GM12878 (cell line): ENCODE data around the gene TMED7. TPM values are rescaled to one million over a fixed set of nuclear protein-coding genes. Genes with fewer than 3 reads are reported as not detected.

ENCODE experiments used
- ATAC-seq: fragments of 200-7000 bp; cut with Tn5 transposase; 3 replicates; pipeline ENCODE4 v1.9.1; 2020; ENCODE audit warnings: mild to moderate bottlenecking, moderate library complexity
- BruUV-seq: library from RNA; stranded (reverse); fragments of 400-500 nt; replicated peaks from 2 replicates; lab custom pipeline; 2021; lab: Mats Ljungman, UMichigan
- CTCF ChIA-PET: fragments of 300-600 bp; sonication (Branson Sonifier 250); formaldehyde crosslinking; extraction: SDS; loops from one replicate; lab custom pipeline; 2021; ENCODE audit warnings: inconsistent platforms; lab: Yijun Ruan, JAX
- POLR2A ChIA-PET: fragments of 350-600 bp; formaldehyde crosslinking; extraction: SDS; loops from one replicate; lab custom pipeline; 2021; ENCODE audit warnings: inconsistent platforms; lab: Charles Lee
- RAD21 ChIA-PET: fragments of 300-600 bp; sonication (Branson Sonifier 250); formaldehyde crosslinking; loops from one replicate; lab custom pipeline; 2023; ENCODE audit warnings: antibody characterized with exemption; ENCODE audit not compliant: unreplicated experiment; lab: Charles Lee
- SMC1A ChIA-PET: fragments of 300-600 bp; sonication (Branson Sonifier 250); formaldehyde crosslinking; loops from one replicate; lab custom pipeline; 2023; ENCODE audit not compliant: unreplicated experiment, uncharacterized antibody; lab: Charles Lee
- DNase-seq: peaks from one replicate; pipeline ENCODE4 v3.0.0-alpha.2; 2011; ENCODE audit warnings: low read depth, low spot score
- FAIRE-seq: peaks from 3 replicates; lab custom pipeline; 2011; peaks lifted over from hg19 to GRCh38; lab: Jason Lieb, UNC
- H2AFZ ChIP-seq: 2 replicates; pipeline ENCODE4 v1.6.0; 2011; ENCODE audit warnings: low read depth, low read length, control low read depth; ENCODE audit not compliant: control insufficient read depth
- H3K27ac ChIP-seq: 2 replicates; pipeline ENCODE4 v1.5.1; 2011; ENCODE audit warnings: control low read depth; ENCODE audit not compliant: control insufficient read depth, insufficient read depth
- H3K27me3 ChIP-seq, 2 experiments: replicated peaks in 1 of 2; 2 replicates each; pipeline versions ENCODE4 v1.6.0 to v1.6.1; 2011; ENCODE audit warnings: low read length in 1 of 2; ENCODE audit not compliant: control insufficient read depth in 2 of 2, insufficient read depth in 2 of 2
- H3K36me3 ChIP-seq, 2 experiments: 2 replicates each; pipeline ENCODE4 v1.5.1; 2011; ENCODE audit warnings: low read length in 1 of 2; ENCODE audit not compliant: control insufficient read depth in 2 of 2, insufficient read depth in 2 of 2
- H3K4me1 ChIP-seq: 2 replicates; pipeline ENCODE4 v1.6.1; 2011; ENCODE audit warnings: mild to moderate bottlenecking, low read length, moderate library complexity, mixed read lengths; ENCODE audit not compliant: control insufficient read depth, insufficient read depth
- H3K4me2 ChIP-seq: 2 replicates; pipeline ENCODE4 v1.6.0; 2011; ENCODE audit warnings: control low read depth; ENCODE audit not compliant: control insufficient read depth, insufficient read depth
- H3K4me3 ChIP-seq: fragments of 200-600 bp; sonication (generic); 2 replicates; pipeline ENCODE4 v1.5.1; 2016
- H3K79me2 ChIP-seq: 2 replicates; pipeline ENCODE4 v1.6.0; 2011; ENCODE audit warnings: low read length; ENCODE audit not compliant: control insufficient read depth, insufficient read depth
- H3K9ac ChIP-seq: 2 replicates; pipeline ENCODE4 v1.8.0; 2011; ENCODE audit warnings: low read length, control low read depth, mixed read lengths; ENCODE audit not compliant: control insufficient read depth, insufficient read depth
- H3K9me3 ChIP-seq: replicated peaks from 3 replicates; pipeline ENCODE4 v1.5.1; 2011; ENCODE audit warnings: mild to moderate bottlenecking, low read length; ENCODE audit not compliant: control insufficient read depth, insufficient read depth
- H4K20me1 ChIP-seq: 2 replicates; pipeline ENCODE4 v1.6.0; 2011; ENCODE audit not compliant: control insufficient read depth, insufficient read depth
- HDGF ChIP-seq: fragments of 450-650 bp; IDR thresholded peaks from 2 replicates; pipeline ENCODE4 v1.6.1; 2016; ENCODE audit warnings: antibody characterized with exemption
- NFXL1 ChIP-seq: fragments of 450-650 bp; IDR thresholded peaks from 2 replicates; pipeline ENCODE4 v1.6.1; 2017; ENCODE audit warnings: antibody characterized with exemption, mild to moderate bottlenecking, borderline replicate concordance
- SMAD1 ChIP-seq: fragments of 450-650 bp; IDR thresholded peaks from 2 replicates; pipeline ENCODE4 v1.6.1; 2018; ENCODE audit warnings: mild to moderate bottlenecking, low read depth; ENCODE audit not compliant: partially characterized antibody
- ZSCAN29 ChIP-seq: fragments of 450-650 bp; IDR thresholded peaks from 2 replicates; pipeline ENCODE4 v1.6.1; 2017; ENCODE audit warnings: mild to moderate bottlenecking, moderate library complexity
- WGBS: methylation state at CpG from one replicate; pipeline ENCODE4 v1.1.6; 2016; ENCODE audit warnings: low lambda C conversion rate; ENCODE audit not compliant: insufficient replicate concordance, insufficient coverage; ENCODE audit errors: missing lambda C conversion rate; 5-methylcytosine and 5-hydroxymethylcytosine counted together
- in situ Hi-C: fragments of 300-500 bp; cut with MboI; formaldehyde crosslinking; loops from 9 replicates; pipeline ENCODE4 v1.14.3; 2018; ENCODE audit warnings: mixed read lengths
- intact Hi-C: fragments of 100-400 bp; cut with micrococcal nuclease; formaldehyde crosslinking; loops from one replicate; pipeline ENCODE4 v1.14.2; 2022; ENCODE audit not compliant: unreplicated experiment
- polyA plus RNA-seq, 11 experiments: library from polyadenylated mRNA; depleted of rRNA in 4 of 11; unstranded in 6 of 11; stranded (reverse) in 5 of 11; fragments of >200 nt; fragmentation: Nextera tagmentation in 4 of 11; fragmentation: Illumina TruSeq in 1 of 11; extraction: Ambion mirVana in 4 of 11; extraction: Trizol in 1 of 11; gene quantifications; 1 replicate in 1 of 11; 2 replicates in 10 of 11; pipeline versions ENCODE4 v1.2.1 to v1.2.3, GENCODE V29; 2011 to 2016; ENCODE audit warnings: inconsistent platforms in 2 of 11, missing spikeins in 2 of 11, low read depth in 1 of 11
- total RNA-seq, 4 experiments: library from RNA; depleted of rRNA in 3 of 4; stranded (reverse); fragments of >200 nt in 3 of 4; fragmentation: Illumina TruSeq in 1 of 4; extraction: Trizol in 1 of 4; gene quantifications; 2 replicates each; pipeline versions ENCODE4 v1.2.1 to v1.2.3, GENCODE V29; 2013 to 2021
- TF ChIP-seq, protein P1 (sequence below): fragments of 450-650 bp; IDR thresholded peaks from 2 replicates; pipeline ENCODE4 v1.6.1; 2017; ENCODE audit warnings: mild to moderate bottlenecking
- TF ChIP-seq, protein P2 (sequence below): fragments of 450-650 bp; IDR thresholded peaks from 2 replicates; pipeline ENCODE4 v1.6.1; 2017; ENCODE audit warnings: mild to moderate bottlenecking, moderate library complexity

Gene TMED7
- total and polyA plus RNA-seq, 10 of the 15 experiments (the other 5 are each of a cell fraction or from before 2014, with no cell fraction given): 8.0 to 37.3 (median 25.2) TPM

DNA sequence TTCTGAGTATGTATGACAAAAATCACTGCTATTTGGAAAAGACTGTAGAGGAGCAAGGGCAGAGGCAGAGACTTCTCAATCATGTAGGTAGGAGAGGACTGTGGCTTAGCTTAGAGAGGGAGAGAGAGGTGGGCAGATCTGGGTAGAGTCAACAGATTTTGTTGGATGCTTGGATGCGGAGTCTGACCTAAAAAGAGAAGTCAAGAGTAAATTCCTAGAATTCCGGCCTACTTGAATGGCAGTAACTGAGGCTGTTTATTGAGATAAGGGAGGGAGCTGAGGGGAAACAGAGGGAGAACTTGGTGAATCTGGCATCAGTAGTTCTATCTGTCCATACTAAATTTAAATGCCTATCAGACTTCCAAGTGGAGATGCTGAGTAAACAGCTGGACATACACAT, 25.9 kb downstream of the TMED7 start:
- peak overlapping the region; percentile 58 for H3K27ac ChIP-seq
- H4K20me1 ChIP-seq: no peaks in the 10 kb centered on the region
- ChIA-PET SMC1A (interaction anchor here (0.9 to 7.6 kb wide), 12 partner anchors 10 to 475 kb away, joined by 3 to 48 read pairs (median 4); partner anchors contain the start of gene TMED7), CTCF (interaction anchor here (1.1 to 6.2 kb wide), 7 partner anchors 10 to 240 kb away, joined by 3 to 38 read pairs (median 5); no protein-coding TSS in a partner anchor), RAD21 (interaction anchor here (0.5 to 3.8 kb wide), 9 partner anchors 10 to 233 kb away, joined by 3 to 22 read pairs (median 5); no protein-coding TSS in a partner anchor), POLR2A (interaction anchor here (0.7 to 1.3 kb wide), 5 partner anchors 11 to 56 kb away, joined by 3 to 4 read pairs (median 3); no protein-coding TSS in a partner anchor)
- H3K9ac ChIP-seq: peak overlapping the region; percentile 53; the same call in 1 of the 2 replicates
- TF ChIP-seq, protein P1, sequence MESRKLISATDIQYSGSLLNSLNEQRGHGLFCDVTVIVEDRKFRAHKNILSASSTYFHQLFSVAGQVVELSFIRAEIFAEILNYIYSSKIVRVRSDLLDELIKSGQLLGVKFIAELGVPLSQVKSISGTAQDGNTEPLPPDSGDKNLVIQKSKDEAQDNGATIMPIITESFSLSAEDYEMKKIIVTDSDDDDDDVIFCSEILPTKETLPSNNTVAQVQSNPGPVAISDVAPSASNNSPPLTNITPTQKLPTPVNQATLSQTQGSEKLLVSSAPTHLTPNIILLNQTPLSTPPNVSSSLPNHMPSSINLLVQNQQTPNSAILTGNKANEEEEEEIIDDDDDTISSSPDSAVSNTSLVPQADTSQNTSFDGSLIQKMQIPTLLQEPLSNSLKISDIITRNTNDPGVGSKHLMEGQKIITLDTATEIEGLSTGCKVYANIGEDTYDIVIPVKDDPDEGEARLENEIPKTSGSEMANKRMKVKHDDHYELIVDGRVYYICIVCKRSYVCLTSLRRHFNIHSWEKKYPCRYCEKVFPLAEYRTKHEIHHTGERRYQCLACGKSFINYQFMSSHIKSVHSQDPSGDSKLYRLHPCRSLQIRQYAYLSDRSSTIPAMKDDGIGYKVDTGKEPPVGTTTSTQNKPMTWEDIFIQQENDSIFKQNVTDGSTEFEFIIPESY: no peak
- TF ChIP-seq SMAD1: no peak
- no peak for TF ChIP-seq ZSCAN29
- 0 out of 2 replicates have a peak, but pooled peaks have one; percentile 9 for TF ChIP-seq HDGF
- no peak for TF ChIP-seq NFXL1
- TF ChIP-seq, protein P2, sequence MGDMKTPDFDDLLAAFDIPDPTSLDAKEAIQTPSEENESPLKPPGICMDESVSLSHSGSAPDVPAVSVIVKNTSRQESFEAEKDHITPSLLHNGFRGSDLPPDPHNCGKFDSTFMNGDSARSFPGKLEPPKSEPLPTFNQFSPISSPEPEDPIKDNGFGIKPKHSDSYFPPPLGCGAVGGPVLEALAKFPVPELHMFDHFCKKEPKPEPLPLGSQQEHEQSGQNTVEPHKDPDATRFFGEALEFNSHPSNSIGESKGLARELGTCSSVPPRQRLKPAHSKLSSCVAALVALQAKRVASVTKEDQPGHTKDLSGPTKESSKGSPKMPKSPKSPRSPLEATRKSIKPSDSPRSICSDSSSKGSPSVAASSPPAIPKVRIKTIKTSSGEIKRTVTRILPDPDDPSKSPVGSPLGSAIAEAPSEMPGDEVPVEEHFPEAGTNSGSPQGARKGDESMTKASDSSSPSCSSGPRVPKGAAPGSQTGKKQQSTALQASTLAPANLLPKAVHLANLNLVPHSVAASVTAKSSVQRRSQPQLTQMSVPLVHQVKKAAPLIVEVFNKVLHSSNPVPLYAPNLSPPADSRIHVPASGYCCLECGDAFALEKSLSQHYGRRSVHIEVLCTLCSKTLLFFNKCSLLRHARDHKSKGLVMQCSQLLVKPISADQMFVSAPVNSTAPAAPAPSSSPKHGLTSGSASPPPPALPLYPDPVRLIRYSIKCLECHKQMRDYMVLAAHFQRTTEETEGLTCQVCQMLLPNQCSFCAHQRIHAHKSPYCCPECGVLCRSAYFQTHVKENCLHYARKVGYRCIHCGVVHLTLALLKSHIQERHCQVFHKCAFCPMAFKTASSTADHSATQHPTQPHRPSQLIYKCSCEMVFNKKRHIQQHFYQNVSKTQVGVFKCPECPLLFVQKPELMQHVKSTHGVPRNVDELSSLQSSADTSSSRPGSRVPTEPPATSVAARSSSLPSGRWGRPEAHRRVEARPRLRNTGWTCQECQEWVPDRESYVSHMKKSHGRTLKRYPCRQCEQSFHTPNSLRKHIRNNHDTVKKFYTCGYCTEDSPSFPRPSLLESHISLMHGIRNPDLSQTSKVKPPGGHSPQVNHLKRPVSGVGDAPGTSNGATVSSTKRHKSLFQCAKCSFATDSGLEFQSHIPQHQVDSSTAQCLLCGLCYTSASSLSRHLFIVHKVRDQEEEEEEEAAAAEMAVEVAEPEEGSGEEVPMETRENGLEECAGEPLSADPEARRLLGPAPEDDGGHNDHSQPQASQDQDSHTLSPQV: no peak
- in situ Hi-C loops (loop anchor here (25.0 kb wide), 1 partner anchor 1163 kb away; no protein-coding TSS in a partner anchor), intact Hi-C loops (no loop called here)
- no peak for FAIRE-seq
- no peaks in the 10 kb centered on the region for H3K36me3 ChIP-seq
- no peaks in the 10 kb centered on the region for H3K27me3 ChIP-seq
- BruUV-seq: TSS peak; percentile 17
- H3K4me1 ChIP-seq: peaks cover 22% of the 10 kb centered on the region
- H3K4me3 ChIP-seq: peak overlapping the region; percentile 66
- DNase-seq: no peak
- H3K4me2 ChIP-seq: peak overlapping the region; percentile 83
- WGBS: 52% methylated on average over 2 of the region's 2 CpGs
- no peak for ATAC-seq
- peak overlapping the region; percentile 39; the same call in 1 of the 2 replicates for H2AFZ ChIP-seq
- H3K9me3 ChIP-seq: no peaks in the 10 kb centered on the region
- peaks cover 32% of the 10 kb centered on the region for H3K79me2 ChIP-seq
